K562 (cell line): ENCODE results near the gene ARHGEF3. TPM values are rescaled to one million over a fixed set of nuclear protein-coding genes. Genes with fewer than 3 reads are reported as not detected.

Experiments used
- ATAC-seq: fragments of 200-7000 bp; cut with Tn5 transposase; 3 replicates; pipeline ENCODE4 v1.9.1; 2020; ENCODE audit warnings: moderate library complexity
- BruUV-seq: library from RNA; stranded (reverse); fragments of 400-500 nt; replicated peaks from 2 replicates; lab custom pipeline; 2021; lab: Mats Ljungman, UMichigan
- CTCF ChIA-PET: fragments of 300-600 bp; formaldehyde crosslinking; extraction: SDS; loops from one replicate; lab custom pipeline; 2021; ENCODE audit warnings: low intra/inter-chr PET ratio; lab: Yijun Ruan, JAX
- POLR2A ChIA-PET: fragments of 300-600, 350-650 bp; sonication (Branson Sonifier 250); formaldehyde crosslinking; extraction: SDS; loops from one replicate; lab custom pipeline; 2021; ENCODE audit warnings: antibody characterized with exemption, inconsistent platforms; lab: Yijun Ruan, JAX
- DNase-seq, 4 experiments: peaks; one replicate each; pipeline versions ENCODE4 v3.0.0 to v3.0.0-alpha.2; 2011 to 2018; ENCODE audit warnings: low spot score in 3 of 4, mixed read lengths in 3 of 4; ENCODE audit errors: extremely low read depth in 1 of 4
- FAIRE-seq: peaks from 2 replicates; lab custom pipeline; 2011; peaks lifted over from hg19 to GRCh38; lab: Jason Lieb, UNC
- H2AFZ ChIP-seq: 2 replicates; pipeline ENCODE4 v1.6.0; 2011; ENCODE audit warnings: low read depth, low read length, control low read depth, inconsistent platforms
- H3K27ac ChIP-seq: fragments of 200-600 bp; 3 replicates; pipeline ENCODE4 v1.8.0; 2011; ENCODE audit warnings: low read depth, mild to moderate bottlenecking, control low read depth, inconsistent platforms, low read length, moderate library complexity, mixed read lengths; ENCODE audit errors: extremely low read depth
- H3K27me3 ChIP-seq, 2 experiments: fragments of 300-600 bp in 1 of 2; 2 replicates in 1 of 2; 3 replicates in 1 of 2; pipeline versions ENCODE4 v1.6.0 to v1.8.0; 2011; ENCODE audit warnings: inconsistent platforms in 2 of 2, low read length in 2 of 2, mild to moderate bottlenecking in 1 of 2, mixed read lengths in 1 of 2, moderate library complexity in 1 of 2; ENCODE audit not compliant: control insufficient read depth in 2 of 2, insufficient read depth in 2 of 2
- H3K36me3 ChIP-seq: fragments of 300-600 bp; 3 replicates; pipeline ENCODE4 v1.8.0; 2011; ENCODE audit warnings: mild to moderate bottlenecking, low read length, inconsistent platforms; ENCODE audit not compliant: control insufficient read depth, insufficient read depth
- H3K4me1 ChIP-seq, 2 experiments: fragments of 200-600 bp in 1 of 2; replicated peaks in 1 of 2; 2 replicates in 1 of 2; 3 replicates in 1 of 2; pipeline versions ENCODE4 v1.5.1 to v1.8.0; 2011; ENCODE audit warnings: inconsistent platforms in 2 of 2, low read length in 2 of 2, mild to moderate bottlenecking in 1 of 2, mixed read lengths in 1 of 2, moderate library complexity in 1 of 2; ENCODE audit not compliant: control insufficient read depth in 2 of 2, insufficient read depth in 2 of 2
- H3K4me2 ChIP-seq: 2 replicates; pipeline ENCODE4 v1.6.1; 2011; ENCODE audit warnings: low read length, control low read depth, inconsistent platforms, mixed read lengths; ENCODE audit not compliant: insufficient read depth
- H3K4me3 ChIP-seq: fragments of 200-600 bp; sonication (generic), shearing (Covaris generic); 2 replicates; pipeline ENCODE4 v1.5.1; 2016; ENCODE audit warnings: control low read depth, inconsistent platforms
- H3K79me2 ChIP-seq: fragments of 200-600 bp; 3 replicates; pipeline ENCODE4 v1.8.0; 2011; ENCODE audit warnings: low read length, inconsistent platforms; ENCODE audit not compliant: control insufficient read depth, insufficient read depth
- H3K9ac ChIP-seq, 2 experiments: 2 replicates each; pipeline versions ENCODE4 v1.6.0 to v1.6.1; 2011; ENCODE audit warnings: low read depth in 2 of 2, low read length in 2 of 2, control low read depth in 1 of 2, inconsistent platforms in 1 of 2, mild to moderate bottlenecking in 1 of 2, mixed read lengths in 1 of 2; ENCODE audit not compliant: insufficient read depth in 1 of 2
- H3K9me1 ChIP-seq: one replicate; pipeline ENCODE4 v1.6.0; 2011; ENCODE audit warnings: inconsistent platforms, mild to moderate bottlenecking, low read length, moderate library complexity; ENCODE audit not compliant: control insufficient read depth, insufficient read depth
- H3K9me3 ChIP-seq: replicated peaks from 2 replicates; pipeline ENCODE4 v1.5.1; 2011; ENCODE audit warnings: low read depth, low read length, inconsistent platforms; ENCODE audit not compliant: control insufficient read depth, insufficient read depth
- H4K20me1 ChIP-seq: replicated peaks from 2 replicates; pipeline ENCODE4 v1.6.1; 2011; ENCODE audit warnings: low read length, inconsistent platforms, mixed read lengths; ENCODE audit not compliant: control insufficient read depth, insufficient read depth
- KDM5B ChIP-seq: fragments of 200-600 bp; sonication (generic); IDR thresholded peaks from 2 replicates; pipeline ENCODE4 v1.6.1; 2012; ENCODE audit warnings: low read depth, mild to moderate bottlenecking, moderate library complexity, low read length, control low read depth, inconsistent platforms; ENCODE audit not compliant: insufficient replicate concordance
- MEF2D ChIP-seq: conservative IDR thresholded peaks from 2 replicates; pipeline ENCODE4 v1.6.1; 2016; ENCODE audit warnings: low read depth, missing genetic modification characterization, missing compliant biosample characterization
- MXI1 ChIP-seq: IDR thresholded peaks from 2 replicates; pipeline ENCODE4 v1.6.1; 2011; ENCODE audit warnings: low read depth, mild to moderate bottlenecking, improper control_type of control experiment, low read length
- RUNX1 ChIP-seq: sonication (generic); IDR thresholded peaks from 2 replicates; pipeline ENCODE4 v1.6.1; 2016; ENCODE audit warnings: antibody characterized with exemption, low read depth
- TAF9B ChIP-seq: fragments of 450-650 bp; IDR thresholded peaks from 2 replicates; pipeline ENCODE4 v1.6.1; 2018; ENCODE audit warnings: mild to moderate bottlenecking; ENCODE audit not compliant: partially characterized antibody
- ZBTB1 ChIP-seq: sonication (generic); formaldehyde crosslinking; IDR thresholded peaks from 2 replicates; pipeline ENCODE4 v1.8.1; 2023; ENCODE audit warnings: missing genetic modification reagents, low read depth, mild to moderate bottlenecking, borderline replicate concordance
- ZFP1 ChIP-seq: fragments of 450-650 bp; formaldehyde crosslinking; IDR thresholded peaks from 2 replicates; pipeline ENCODE4 v1.4.0; 2020; ENCODE audit warnings: mild to moderate bottlenecking, mixed read lengths
- ZNF165 ChIP-seq: fragments of 250-450 bp; sonication (Bioruptor Pico); IDR thresholded peaks from 2 replicates; pipeline ENCODE4 v1.4.0; 2020; ENCODE audit warnings: borderline replicate concordance
- WGBS: fragments of 100-300 bp; shearing (Covaris generic); methylation state at CpG from one replicate; pipeline ENCODE4 v1.1.6; 2016; ENCODE audit warnings: low coverage, mixed read lengths; ENCODE audit not compliant: insufficient coverage; ENCODE audit errors: missing lambda C conversion rate; 5-methylcytosine and 5-hydroxymethylcytosine counted together
- in situ Hi-C: fragments of 300-500 bp; cut with MboI; formaldehyde crosslinking; loops from 4 replicates; pipeline ENCODE4 v1.15.0; 2018; ENCODE audit warnings: inconsistent platforms, mixed read lengths
- intact Hi-C: fragments of 100-400 bp; cut with micrococcal nuclease; formaldehyde crosslinking; loops from 2 replicates; pipeline ENCODE4 v1.14.2; 2022
- polyA plus RNA-seq, 8 experiments: library from polyadenylated mRNA; depleted of rRNA in 4 of 8; stranded (reverse) in 5 of 8; unstranded in 3 of 8; fragments of >200 nt; fragmentation: Nextera tagmentation in 2 of 8; fragmentation: Illumina TruSeq in 1 of 8; extraction: Ambion mirVana in 2 of 8; extraction: Trizol in 1 of 8; gene quantifications; 2 replicates each; pipeline versions ENCODE4 v1.2.1 to v1.2.3, GENCODE V29; 2011 to 2014; ENCODE audit warnings: inconsistent platforms in 1 of 8, missing spikeins in 1 of 8
- total RNA-seq, 7 experiments: library from RNA; depleted of rRNA in 6 of 7; stranded (reverse); fragments of >200 nt in 6 of 7; fragmentation: Illumina TruSeq in 2 of 7; extraction: Trizol in 2 of 7; gene quantifications; 2 replicates each; pipeline versions ENCODE4 v1.2.1 to v1.2.3, GENCODE V29; 2011 to 2021; ENCODE audit warnings: low replicate concordance in 1 of 7
- TF ChIP-seq, protein P1 (sequence below): sonication (generic); formaldehyde crosslinking; IDR thresholded peaks from 2 replicates; pipeline ENCODE4 v1.8.0; 2022; ENCODE audit warnings: missing genetic modification reagents, mild to moderate bottlenecking, borderline replicate concordance
- TF ChIP-seq, protein P2 (sequence below): fragments of 250-450 bp; sonication (Bioruptor Pico); IDR thresholded peaks from 2 replicates; pipeline ENCODE4 v1.5.0; 2020; ENCODE audit warnings: mild to moderate bottlenecking
- TF ChIP-seq, protein P3 (sequence below): sonication (generic); formaldehyde crosslinking; IDR thresholded peaks from 2 replicates; pipeline ENCODE4 v1.9.0; 2022; ENCODE audit warnings: mild to moderate bottlenecking, missing genetic modification reagents

ARHGEF3 gene
- total and polyA plus RNA-seq, 9 of the 15 experiments (the other 6 are each of a cell fraction or from before 2014, with no cell fraction given): 0.77 to 2.7 (median 1.4) TPM

DNA sequence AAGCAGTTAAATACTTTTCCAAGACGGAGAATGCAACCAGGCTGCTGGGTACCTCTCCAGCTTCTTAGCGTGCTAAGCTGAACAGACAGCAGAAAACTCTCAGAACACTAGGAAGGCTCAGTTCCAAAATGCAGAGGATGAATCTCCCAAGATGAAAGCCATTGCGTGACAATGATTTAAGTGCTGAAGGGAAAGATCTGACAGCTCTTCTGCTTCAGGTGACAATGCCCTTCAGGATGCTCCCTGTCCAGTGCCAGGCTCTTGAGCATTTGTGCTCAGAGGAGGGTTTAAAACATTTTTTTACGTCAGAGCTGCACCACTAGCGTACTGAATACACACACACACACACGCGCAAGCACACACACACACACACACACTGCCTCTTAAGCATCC is 26.3 kb downstream of the ARHGEF3 start:
- Histone ChIP-seq H3K4me1 (no peaks in the 10 kb centered on the region), H3K27me3 (peaks cover 0 to 6% of the 10 kb centered on the region in 2 experiments; a peak in 2 of 5 replicates), H4K20me1 (no peaks in the 10 kb centered on the region), H3K9me3 (no peaks in the 10 kb centered on the region), H2AFZ (no peak overlapping the region)
- POLR2A ChIA-PET: interaction anchor here (1.7 kb wide), 1 partner anchor 10 kb away, joined by 4 read pairs; no protein-coding TSS in a partner anchor
- intact Hi-C loops: no loop called here
- CTCF ChIA-PET: no interaction called here
- ATAC-seq (no peak), DNase-seq (no peak)
- no TSS peak for BruUV-seq
- no peak for TF ChIP-seq MXI1
- TF ChIP-seq, protein P1, sequence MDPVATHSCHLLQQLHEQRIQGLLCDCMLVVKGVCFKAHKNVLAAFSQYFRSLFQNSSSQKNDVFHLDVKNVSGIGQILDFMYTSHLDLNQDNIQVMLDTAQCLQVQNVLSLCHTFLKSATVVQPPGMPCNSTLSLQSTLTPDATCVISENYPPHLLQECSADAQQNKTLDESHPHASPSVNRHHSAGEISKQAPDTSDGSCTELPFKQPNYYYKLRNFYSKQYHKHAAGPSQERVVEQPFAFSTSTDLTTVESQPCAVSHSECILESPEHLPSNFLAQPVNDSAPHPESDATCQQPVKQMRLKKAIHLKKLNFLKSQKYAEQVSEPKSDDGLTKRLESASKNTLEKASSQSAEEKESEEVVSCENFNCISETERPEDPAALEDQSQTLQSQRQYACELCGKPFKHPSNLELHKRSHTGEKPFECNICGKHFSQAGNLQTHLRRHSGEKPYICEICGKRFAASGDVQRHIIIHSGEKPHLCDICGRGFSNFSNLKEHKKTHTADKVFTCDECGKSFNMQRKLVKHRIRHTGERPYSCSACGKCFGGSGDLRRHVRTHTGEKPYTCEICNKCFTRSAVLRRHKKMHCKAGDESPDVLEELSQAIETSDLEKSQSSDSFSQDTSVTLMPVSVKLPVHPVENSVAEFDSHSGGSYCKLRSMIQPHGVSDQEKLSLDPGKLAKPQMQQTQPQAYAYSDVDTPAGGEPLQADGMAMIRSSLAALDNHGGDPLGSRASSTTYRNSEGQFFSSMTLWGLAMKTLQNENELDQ (CRISPR knock-in tag): no peak
- TF ChIP-seq, all 486 proteins: peak for 0
- Histone ChIP-seq H3K4me3 (no peak overlapping the region), H3K9ac (no peak overlapping the region), H3K9me1 (no peaks in the 10 kb centered on the region), H3K36me3 (no peaks in the 10 kb centered on the region), H3K27ac (no peak overlapping the region), H3K4me2 (no peak overlapping the region), H3K79me2 (no peaks in the 10 kb centered on the region)
- in situ Hi-C loops: no loop called here
- 3% methylated on average over 4 of the region's 7 CpGs for WGBS
- no peak for FAIRE-seq

DNA sequence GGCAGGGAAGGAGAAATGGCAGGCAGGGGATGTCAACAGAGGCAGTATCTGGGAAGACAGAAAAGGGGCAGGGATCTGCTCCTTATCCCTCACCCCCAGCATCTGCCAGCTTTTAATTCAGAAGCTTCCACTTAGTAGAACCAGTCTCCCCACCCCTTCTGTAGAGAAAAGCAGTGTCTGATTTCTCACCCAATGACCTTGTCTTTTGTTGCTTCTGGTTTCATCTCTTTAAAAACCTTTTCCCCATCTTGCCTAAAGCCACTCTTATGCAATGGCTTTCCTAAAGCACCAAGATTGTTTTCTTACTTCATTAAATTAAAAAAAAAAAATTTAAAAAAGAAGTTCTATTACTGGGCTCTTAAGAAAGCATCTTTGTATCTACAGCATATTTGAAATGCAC is 27.8 kb downstream of the ARHGEF3 start:
- in situ Hi-C loops: no loop called here
- ChIA-PET CTCF (no interaction called here), POLR2A (no interaction called here)
- no peaks in the 10 kb centered on the region for H4K20me1 ChIP-seq
- no peak for FAIRE-seq
- H3K9me3 ChIP-seq: no peaks in the 10 kb centered on the region
- H3K4me1 ChIP-seq: no peaks in the 10 kb centered on the region; a peak in 1 of 5 replicates
- BruUV-seq: no TSS peak
- peaks cover 0 to 6% of the 10 kb centered on the region in 2 experiments; a peak in 2 of 5 replicates for H3K27me3 ChIP-seq
- H2AFZ ChIP-seq: no peak overlapping the region
- no peak for DNase-seq
- intact Hi-C loops: no loop called here
- no peaks in the 10 kb centered on the region for H3K36me3 ChIP-seq
- H3K79me2 ChIP-seq: no peaks in the 10 kb centered on the region
- no peak for ATAC-seq
- H3K4me3 ChIP-seq: no peak overlapping the region
- H3K9me1 ChIP-seq: no peaks in the 10 kb centered on the region
- no peak overlapping the region for H3K27ac ChIP-seq
- H3K4me2 ChIP-seq: no peak overlapping the region
- H3K9ac ChIP-seq: no peak overlapping the region
- TF ChIP-seq RUNX1: no peak
- no peak for TF ChIP-seq ZNF165 (CRISPR knock-in tag)
- no peak for TF ChIP-seq MEF2D
- TF ChIP-seq, protein P2, sequence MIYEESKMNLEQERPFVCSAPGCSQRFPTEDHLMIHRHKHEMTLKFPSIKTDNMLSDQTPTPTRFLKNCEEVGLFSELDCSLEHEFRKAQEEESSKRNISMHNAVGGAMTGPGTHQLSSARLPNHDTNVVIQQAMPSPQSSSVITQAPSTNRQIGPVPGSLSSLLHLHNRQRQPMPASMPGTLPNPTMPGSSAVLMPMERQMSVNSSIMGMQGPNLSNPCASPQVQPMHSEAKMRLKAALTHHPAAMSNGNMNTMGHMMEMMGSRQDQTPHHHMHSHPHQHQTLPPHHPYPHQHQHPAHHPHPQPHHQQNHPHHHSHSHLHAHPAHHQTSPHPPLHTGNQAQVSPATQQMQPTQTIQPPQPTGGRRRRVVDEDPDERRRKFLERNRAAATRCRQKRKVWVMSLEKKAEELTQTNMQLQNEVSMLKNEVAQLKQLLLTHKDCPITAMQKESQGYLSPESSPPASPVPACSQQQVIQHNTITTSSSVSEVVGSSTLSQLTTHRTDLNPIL: no peak
- no peak for TF ChIP-seq KDM5B
- TF ChIP-seq ZBTB1 (CRISPR knock-in tag): no peak
- TF ChIP-seq, protein P3, sequence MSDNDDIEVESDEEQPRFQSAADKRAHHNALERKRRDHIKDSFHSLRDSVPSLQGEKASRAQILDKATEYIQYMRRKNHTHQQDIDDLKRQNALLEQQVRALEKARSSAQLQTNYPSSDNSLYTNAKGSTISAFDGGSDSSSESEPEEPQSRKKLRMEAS (CRISPR knock-in tag): no peak
- TF ChIP-seq TAF9B: no peak
- no peak for TF ChIP-seq ZFP1 (CRISPR knock-in tag)
